RWPE2 (cell line): Measurements from ENCODE around the gene GOLPH3L.
A peak's percentile ranks its signal among the peaks of the same experiment; 100 is the strongest.

Experiments used
- ATAC-seq: fragments of 200-7000 bp; cut with Tn5 transposase; 3 replicates; pipeline ENCODE4 v1.9.1; 2021; ENCODE audit warnings: low read depth
- DNase-seq: peaks from one replicate; pipeline ENCODE4 v3.0.0-alpha.2; 2020; ENCODE audit warnings: low spot score
- H3K27ac ChIP-seq: fragments of 450-650 bp; 2 replicates; pipeline ENCODE4 v1.5.1; 2017; ENCODE audit warnings: mild to moderate bottlenecking; ENCODE audit not compliant: poor library complexity, severe bottlenecking
- H3K27me3 ChIP-seq: fragments of 250-450 bp; sonication (Bioruptor Pico); 2 replicates; pipeline ENCODE4 v1.5.1; 2021; ENCODE audit warnings: mild to moderate bottlenecking, moderate library complexity; ENCODE audit not compliant: insufficient read depth, poor library complexity, severe bottlenecking
- H3K36me3 ChIP-seq: fragments of 250-450 bp; sonication (Bioruptor Pico); 2 replicates; pipeline ENCODE4 v1.5.1; 2020; ENCODE audit warnings: low read depth, mild to moderate bottlenecking, moderate library complexity
- H3K4me1 ChIP-seq: fragments of 250-450 bp; sonication (Bioruptor Pico); 2 replicates; pipeline ENCODE4 v1.5.1; 2021; ENCODE audit warnings: mild to moderate bottlenecking, moderate library complexity; ENCODE audit not compliant: insufficient read depth, poor library complexity, severe bottlenecking
- H3K4me3 ChIP-seq: fragments of 250-450 bp; sonication (Bioruptor Pico); 2 replicates; pipeline ENCODE4 v1.5.1; 2021; ENCODE audit warnings: mild to moderate bottlenecking, moderate library complexity; ENCODE audit not compliant: severe bottlenecking
- H3K9me3 ChIP-seq: fragments of 250-450 bp; sonication (Bioruptor Pico); 2 replicates; pipeline ENCODE4 v1.5.1; 2021; ENCODE audit warnings: mild to moderate bottlenecking, moderate library complexity; ENCODE audit not compliant: severe bottlenecking
- CTCF ChIP-seq: fragments of 450-650 bp; IDR thresholded peaks from one replicate; pipeline ENCODE4 v1.5.1; 2017; ENCODE audit warnings: mild to moderate bottlenecking, moderate library complexity; ENCODE audit not compliant: poor library complexity, severe bottlenecking

GOLPH3L gene

GRCh38 chr1:150696995-150697927 is at the start of gene GOLPH3L:
Gene GOLPH3L (minus strand): TSS chr1:150697154. CDS start chr1:150694838, 2,316 bp downstream.
- TF ChIP-seq CTCF: no peak
- H3K9me3 ChIP-seq: no peaks in the 10 kb centered on the region
- H3K27me3 ChIP-seq: no peaks in the 10 kb centered on the region
- peak; percentile 94 for DNase-seq
- peaks cover 19% of the 10 kb centered on the region for H3K4me1 ChIP-seq
- H3K27ac ChIP-seq: peak within 1 kb of the TSS; percentile 27
- peak; percentile 99 for ATAC-seq
- peaks cover 31% of the 10 kb centered on the region for H3K36me3 ChIP-seq
- peak within 1 kb of the TSS; percentile 72 for H3K4me3 ChIP-seq

GRCh38 chr1:150730130-150730721 is 33.3 kb upstream of the GOLPH3L start:
- H3K27ac ChIP-seq: no peak overlapping the region
- H3K4me1 ChIP-seq: no peaks in the 10 kb centered on the region
- TF ChIP-seq CTCF: no peak
- ATAC-seq: no peak
- no peak for DNase-seq
- H3K36me3 ChIP-seq: no peaks in the 10 kb centered on the region
- H3K27me3 ChIP-seq: no peaks in the 10 kb centered on the region
- no peaks in the 10 kb centered on the region for H3K9me3 ChIP-seq
- no peak overlapping the region for H3K4me3 ChIP-seq

GRCh38 chr1:150724336-150724735 is 27.4 kb upstream of the GOLPH3L start:
- ATAC-seq (no peak), DNase-seq (no peak)
- Histone ChIP-seq H3K4me1 (no peaks in the 10 kb centered on the region), H3K4me3 (no peak overlapping the region), H3K27ac (no peak overlapping the region), H3K9me3 (no peaks in the 10 kb centered on the region), H3K27me3 (no peaks in the 10 kb centered on the region), H3K36me3 (no peaks in the 10 kb centered on the region)
- no peak for TF ChIP-seq CTCF

- Histone ChIP-seq H3K9me3 (no peaks in the 10 kb centered on the region), H3K36me3 (no peaks in the 10 kb centered on the region), H3K27ac (no peak within 1 kb of the TSS), H3K27me3 (no peaks in the 10 kb centered on the region), H3K4me1 (no peaks in the 10 kb centered on the region), H3K4me3 (no peak within 1 kb of the TSS)
- ATAC-seq (no peak), DNase-seq (no peak)
- no peak for TF ChIP-seq CTCF
These were observed 23.7 kb upstream of the GOLPH3L start, which contains the start of gene HORMAD1 for GRCh38 chr1:150720703-150721102. Gene HORMAD1 (minus strand): TSS chr1:150720895. CDS start chr1:150719505, 1,390 bp downstream.
